Measurements from ENCODE around the gene SLCO3A1.

Gene SLCO3A1

DNA sequence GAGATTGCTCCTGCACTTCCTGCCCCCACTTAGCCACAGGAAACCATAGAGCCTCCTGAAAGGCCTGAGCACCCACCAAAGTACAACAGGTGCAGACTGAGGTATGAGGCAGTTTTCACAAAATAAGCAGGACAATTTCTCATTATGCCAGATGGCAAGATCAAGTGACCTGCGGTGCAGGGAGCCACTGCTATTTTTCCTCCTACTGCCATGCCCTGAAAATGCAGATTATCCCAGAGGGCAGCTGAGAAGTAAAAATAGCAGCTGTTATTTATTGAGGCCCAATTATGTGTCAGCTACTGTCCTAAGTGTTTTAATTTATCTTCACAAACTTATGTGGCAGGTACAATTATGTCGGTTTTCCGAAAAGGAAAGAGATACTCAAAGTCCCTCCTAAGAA lies 330.6 kb downstream of the SLCO3A1 start:
- TF ChIP-seq, protein P1, sequence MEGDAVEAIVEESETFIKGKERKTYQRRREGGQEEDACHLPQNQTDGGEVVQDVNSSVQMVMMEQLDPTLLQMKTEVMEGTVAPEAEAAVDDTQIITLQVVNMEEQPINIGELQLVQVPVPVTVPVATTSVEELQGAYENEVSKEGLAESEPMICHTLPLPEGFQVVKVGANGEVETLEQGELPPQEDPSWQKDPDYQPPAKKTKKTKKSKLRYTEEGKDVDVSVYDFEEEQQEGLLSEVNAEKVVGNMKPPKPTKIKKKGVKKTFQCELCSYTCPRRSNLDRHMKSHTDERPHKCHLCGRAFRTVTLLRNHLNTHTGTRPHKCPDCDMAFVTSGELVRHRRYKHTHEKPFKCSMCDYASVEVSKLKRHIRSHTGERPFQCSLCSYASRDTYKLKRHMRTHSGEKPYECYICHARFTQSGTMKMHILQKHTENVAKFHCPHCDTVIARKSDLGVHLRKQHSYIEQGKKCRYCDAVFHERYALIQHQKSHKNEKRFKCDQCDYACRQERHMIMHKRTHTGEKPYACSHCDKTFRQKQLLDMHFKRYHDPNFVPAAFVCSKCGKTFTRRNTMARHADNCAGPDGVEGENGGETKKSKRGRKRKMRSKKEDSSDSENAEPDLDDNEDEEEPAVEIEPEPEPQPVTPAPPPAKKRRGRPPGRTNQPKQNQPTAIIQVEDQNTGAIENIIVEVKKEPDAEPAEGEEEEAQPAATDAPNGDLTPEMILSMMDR (IDR thresholded peaks at IDR 0.05; ENCODE audit: borderline replicate concordance, extremely low read depth, low read length, poor library complexity, severe bottlenecking), result no peak
- TF ChIP-seq EZH2 (IDR thresholded peaks at IDR 0.05; ENCODE audit: borderline replicate concordance, low read depth, low read length, severe bottlenecking), result no peak
- Histone ChIP-seq H3K27me3 (ENCODE audit: insufficient read depth, low read length, poor library complexity) (peaks cover 4% of the 10 kb centered on the region), H3K4me1 (ENCODE audit: insufficient read depth, low read length) (no peaks in the 10 kb centered on the region), H3K36me3 (ENCODE audit: insufficient read depth, low read length) (no peaks in the 10 kb centered on the region), H3K79me2 (ENCODE audit: insufficient read depth, low read length) (no peaks in the 10 kb centered on the region), H4K20me1 (ENCODE audit: insufficient read depth, low read length) (no peaks in the 10 kb centered on the region), H3K4me3 (ENCODE audit: low read depth in 1 of 2, low read length in 2 of 2) (no peak overlapping the region), H3K9me3 (ENCODE audit: insufficient read depth, low read length, severe bottlenecking) (no peaks in the 10 kb centered on the region), H3K4me2 (ENCODE audit: insufficient read depth, low read length) (no peak overlapping the region), H3K9ac (ENCODE audit: low read depth, low read length) (no peak overlapping the region), H2AFZ (ENCODE audit: low read depth, low read length) (no peak overlapping the region), H3K27ac (ENCODE audit: low read length) (no peak overlapping the region)
- DNase-seq (no peak), ATAC-seq (ENCODE audit: insufficient read depth, low read depth) (no peak)

DNA sequence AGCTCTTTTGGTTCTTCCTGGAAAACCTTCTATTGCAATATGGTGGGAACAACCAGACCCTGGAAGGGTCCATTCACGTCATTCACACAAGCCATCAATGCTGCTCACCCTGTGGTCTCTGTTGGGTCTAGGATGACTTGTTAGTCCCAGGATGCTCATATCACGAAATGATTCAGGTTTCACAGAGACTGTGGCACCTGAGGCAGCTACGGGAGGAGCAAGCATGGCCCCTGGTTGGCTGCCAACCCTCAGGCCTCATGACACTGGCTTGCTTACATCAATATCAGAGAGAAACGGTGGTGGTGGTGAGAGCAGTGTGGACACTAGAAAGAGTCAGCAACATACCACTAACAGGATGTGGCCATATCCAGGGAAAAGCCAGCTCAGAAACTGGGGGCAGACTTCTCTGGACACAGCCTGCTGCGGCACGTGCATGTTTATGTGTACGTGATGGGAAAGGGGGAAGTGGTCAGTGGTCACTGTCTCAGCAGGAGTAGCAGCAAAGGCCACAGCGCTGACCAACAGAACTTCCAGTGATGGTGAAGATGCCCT lies 331.2 kb downstream of the SLCO3A1 start:
- peaks cover 4% of the 10 kb centered on the region for H3K27me3 ChIP-seq (ENCODE audit: insufficient read depth, low read length, poor library complexity)
- H4K20me1 ChIP-seq (ENCODE audit: insufficient read depth, low read length), result no peaks in the 10 kb centered on the region
- H3K27ac ChIP-seq (ENCODE audit: low read length), result no peak overlapping the region
- H3K9me3 ChIP-seq (ENCODE audit: insufficient read depth, low read length, severe bottlenecking), result no peaks in the 10 kb centered on the region
- H3K4me2 ChIP-seq (ENCODE audit: insufficient read depth, low read length), result no peak overlapping the region
- no peak overlapping the region for H2AFZ ChIP-seq (ENCODE audit: low read depth, low read length)
- H3K9ac ChIP-seq (ENCODE audit: low read depth, low read length), result no peak overlapping the region
- no peak for ATAC-seq (ENCODE audit: insufficient read depth, low read depth)
- no peaks in the 10 kb centered on the region for H3K79me2 ChIP-seq (ENCODE audit: insufficient read depth, low read length)
- DNase-seq, result no peak
- H3K4me3 ChIP-seq (ENCODE audit: low read depth in 1 of 2, low read length in 2 of 2), result no peak overlapping the region
- H3K36me3 ChIP-seq (ENCODE audit: insufficient read depth, low read length), result no peaks in the 10 kb centered on the region
- TF ChIP-seq, protein P1 (IDR thresholded peaks at IDR 0.05; ENCODE audit: borderline replicate concordance, extremely low read depth, low read length, poor library complexity, severe bottlenecking), result no peak
- TF ChIP-seq EZH2 (IDR thresholded peaks at IDR 0.05; ENCODE audit: borderline replicate concordance, low read depth, low read length, severe bottlenecking), result no peak
- no peaks in the 10 kb centered on the region for H3K4me1 ChIP-seq (ENCODE audit: insufficient read depth, low read length)

DNA sequence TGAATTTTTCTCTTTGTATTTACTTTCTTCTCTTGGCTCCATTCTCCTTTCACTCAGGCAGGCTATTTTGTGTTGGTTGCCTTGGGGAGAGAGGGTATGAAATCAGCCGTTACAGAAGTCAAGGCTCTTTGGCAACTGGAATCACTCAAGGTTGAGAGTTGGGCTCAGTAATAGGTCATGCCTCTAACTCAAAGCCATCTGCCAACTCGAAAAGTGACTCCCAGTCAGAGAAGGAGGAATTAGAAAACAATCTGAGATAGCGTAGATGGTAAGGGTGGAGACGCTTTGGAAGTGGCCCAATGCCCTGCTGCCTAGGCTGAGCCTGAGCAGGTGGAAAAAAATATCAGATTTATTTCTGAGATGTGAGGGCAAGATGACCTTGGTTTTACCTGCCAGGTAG lies 334.5 kb downstream of the SLCO3A1 start:
- TF ChIP-seq, protein P1 (IDR thresholded peaks at IDR 0.05; ENCODE audit: borderline replicate concordance, extremely low read depth, low read length, poor library complexity, severe bottlenecking), result no peak
- TF ChIP-seq EZH2 (IDR thresholded peaks at IDR 0.05; ENCODE audit: borderline replicate concordance, low read depth, low read length, severe bottlenecking), result no peak
- no peak overlapping the region for H3K4me3 ChIP-seq (ENCODE audit: low read depth in 1 of 2, low read length in 2 of 2)
- H3K27me3 ChIP-seq (ENCODE audit: insufficient read depth, low read length, poor library complexity), result peaks cover 11% of the 10 kb centered on the region
- no peak overlapping the region for H2AFZ ChIP-seq (ENCODE audit: low read depth, low read length)
- no peaks in the 10 kb centered on the region for H3K9me3 ChIP-seq (ENCODE audit: insufficient read depth, low read length, severe bottlenecking)
- no peak overlapping the region for H3K27ac ChIP-seq (ENCODE audit: low read length)
- no peak overlapping the region for H3K9ac ChIP-seq (ENCODE audit: low read depth, low read length)
- no peak for DNase-seq
- no peak for ATAC-seq (ENCODE audit: insufficient read depth, low read depth)
- no peaks in the 10 kb centered on the region for H3K36me3 ChIP-seq (ENCODE audit: insufficient read depth, low read length)
- H3K4me2 ChIP-seq (ENCODE audit: insufficient read depth, low read length), result no peak overlapping the region
- no peaks in the 10 kb centered on the region for H3K4me1 ChIP-seq (ENCODE audit: insufficient read depth, low read length)
- no peaks in the 10 kb centered on the region for H4K20me1 ChIP-seq (ENCODE audit: insufficient read depth, low read length)
- H3K79me2 ChIP-seq (ENCODE audit: insufficient read depth, low read length), result no peaks in the 10 kb centered on the region

DNA sequence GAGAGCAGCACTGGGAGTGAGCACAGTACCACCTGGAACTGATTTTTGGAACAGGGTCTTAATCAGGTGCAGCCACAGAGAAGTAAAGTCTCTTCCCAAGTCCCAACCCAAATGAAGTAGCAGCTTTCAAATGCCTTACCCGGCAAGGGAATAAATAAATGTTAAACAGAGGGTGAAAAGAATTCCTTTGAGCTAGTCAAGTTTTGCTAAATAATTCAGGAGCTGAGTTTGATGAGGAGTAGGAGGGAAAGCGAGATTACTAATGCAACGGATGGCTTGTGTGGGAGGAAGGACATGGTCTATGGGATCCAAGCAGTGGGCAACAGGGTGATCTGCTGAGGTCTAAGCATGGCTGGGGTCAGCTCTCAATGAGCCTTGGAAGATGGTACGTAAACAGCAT lies 335.7 kb downstream of the SLCO3A1 start:
- no peaks in the 10 kb centered on the region for H4K20me1 ChIP-seq (ENCODE audit: insufficient read depth, low read length)
- H3K4me3 ChIP-seq (ENCODE audit: low read depth in 1 of 2, low read length in 2 of 2), result no peak overlapping the region
- H2AFZ ChIP-seq (ENCODE audit: low read depth, low read length), result no peak overlapping the region
- H3K4me2 ChIP-seq (ENCODE audit: insufficient read depth, low read length), result no peak overlapping the region
- no peak overlapping the region for H3K9ac ChIP-seq (ENCODE audit: low read depth, low read length)
- ATAC-seq (ENCODE audit: insufficient read depth, low read depth), result no peak
- no peaks in the 10 kb centered on the region for H3K9me3 ChIP-seq (ENCODE audit: insufficient read depth, low read length, severe bottlenecking)
- no peak for TF ChIP-seq EZH2 (IDR thresholded peaks at IDR 0.05; ENCODE audit: borderline replicate concordance, low read depth, low read length, severe bottlenecking)
- TF ChIP-seq, protein P1 (IDR thresholded peaks at IDR 0.05; ENCODE audit: borderline replicate concordance, extremely low read depth, low read length, poor library complexity, severe bottlenecking), result no peak
- no peaks in the 10 kb centered on the region for H3K36me3 ChIP-seq (ENCODE audit: insufficient read depth, low read length)
- H3K4me1 ChIP-seq (ENCODE audit: insufficient read depth, low read length), result no peaks in the 10 kb centered on the region
- H3K27me3 ChIP-seq (ENCODE audit: insufficient read depth, low read length, poor library complexity), result peaks cover 11% of the 10 kb centered on the region
- no peak for DNase-seq
- no peak overlapping the region for H3K27ac ChIP-seq (ENCODE audit: low read length)
- no peaks in the 10 kb centered on the region for H3K79me2 ChIP-seq (ENCODE audit: insufficient read depth, low read length)
